ENCODE results near the gene FAN1.

FAN1 gene

Small RNAs within 50 kb of the gene (small RNA-seq; reads per million reads assigned to genes)
- gene RNU6-466P = 0 reads per million in 2 experiments

All from SK-N-DZ (cell line).